DMS53 treated with DMSO at 0.1 percent for 48 hours (cell line): Measurements from ENCODE around the gene YWHAH.

Source experiments
- DNase-seq: peaks from one replicate; lab custom pipeline; 2025; ENCODE audit not compliant: unreplicated experiment; lab: John Stamatoyannopoulos, UW

YWHAH gene

DNA sequence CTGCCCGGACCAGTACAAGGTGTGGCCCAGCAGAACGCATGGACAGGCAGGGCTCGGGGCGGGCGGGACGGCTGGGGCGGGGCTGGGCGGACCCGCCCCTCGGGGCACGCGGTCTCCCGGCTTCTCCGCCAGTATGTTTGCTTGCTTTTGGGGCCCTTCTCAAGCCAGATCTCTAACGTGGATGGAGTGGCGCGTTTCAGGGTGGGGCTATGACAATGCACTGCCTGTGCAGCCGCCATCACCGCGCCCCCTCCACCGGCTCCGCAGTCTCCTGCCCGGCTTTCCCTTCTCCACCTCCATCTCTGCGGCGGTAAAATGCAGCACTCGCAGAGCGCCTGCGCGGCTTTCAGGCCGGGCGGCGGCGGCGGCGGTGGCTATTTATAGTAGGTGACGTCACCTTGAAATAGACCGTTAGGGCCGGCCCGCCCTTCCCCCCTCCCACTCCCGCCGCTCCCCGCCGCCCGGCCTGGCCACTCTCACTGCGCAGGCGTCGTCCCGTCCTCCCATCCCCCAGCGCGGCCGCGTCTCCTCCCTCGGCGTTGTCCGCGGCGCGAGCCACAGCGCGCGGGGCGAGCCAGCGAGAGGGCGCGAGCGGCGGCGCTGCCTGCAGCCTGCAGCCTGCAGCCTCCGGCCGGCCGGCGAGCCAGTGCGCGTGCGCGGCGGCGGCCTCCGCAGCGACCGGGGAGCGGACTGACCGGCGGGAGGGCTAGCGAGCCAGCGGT is at the start of gene YWHAH:
Gene YWHAH (plus strand): TSS at position 558 of the 722 bp plus-strand sequence. CDS start 199 bp downstream, outside the sequence.
- DNase-seq, result peak; percentile 23

DNA sequence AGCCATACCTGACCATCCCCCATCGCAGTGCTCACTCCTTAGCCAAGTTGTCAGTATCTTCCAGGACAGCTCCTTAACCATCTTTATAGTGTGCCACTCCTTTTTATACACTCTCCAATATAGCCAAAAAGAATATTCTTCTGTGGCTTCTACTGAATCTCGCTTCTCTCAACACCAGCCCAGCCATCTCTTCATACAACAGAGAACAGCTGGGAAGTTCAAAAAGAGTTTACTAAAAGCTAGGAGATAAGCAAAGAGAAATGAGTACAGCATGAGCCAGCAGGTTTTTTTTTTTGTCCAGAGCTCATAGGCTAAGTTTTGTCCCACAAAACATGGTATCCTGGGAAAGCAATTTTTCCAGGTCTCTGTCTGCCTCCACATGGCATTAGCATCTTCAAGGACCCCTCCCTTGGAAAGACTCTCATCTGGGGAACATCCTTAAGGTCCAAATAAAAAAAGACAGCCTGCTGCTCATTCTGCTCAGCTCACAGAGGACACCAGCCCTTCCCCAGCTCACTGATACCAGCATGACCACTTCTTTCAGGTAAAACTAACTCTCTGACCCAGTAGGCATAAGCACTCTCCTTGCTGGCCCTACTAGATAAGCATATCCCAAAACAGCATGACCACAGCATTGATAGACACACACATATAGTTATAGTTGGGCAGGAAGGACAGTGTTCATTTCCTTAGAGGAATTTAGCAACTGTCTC is 48.8 kb upstream of the YWHAH start:
- DNase-seq, result no peak

DNA sequence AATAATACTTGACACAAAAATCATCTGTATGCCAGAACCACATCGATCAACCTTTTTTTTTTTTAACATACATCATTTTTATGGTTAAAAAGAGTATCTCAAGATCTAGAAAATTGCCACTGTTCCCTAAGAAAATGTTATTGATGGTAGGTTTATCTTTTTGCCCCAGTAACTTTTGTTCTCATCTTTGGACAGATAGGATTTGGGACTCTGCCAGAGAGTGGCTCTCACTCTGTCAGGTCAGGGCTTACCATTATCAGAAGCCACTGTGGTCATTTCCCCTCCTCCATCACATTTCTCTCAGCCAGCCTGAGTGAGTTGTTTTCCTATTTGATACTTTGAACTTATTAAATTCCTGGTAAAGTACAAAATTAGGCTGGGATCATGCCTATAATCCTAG is 47.9 kb upstream of the YWHAH start:
- DNase-seq, result no peak

DNA sequence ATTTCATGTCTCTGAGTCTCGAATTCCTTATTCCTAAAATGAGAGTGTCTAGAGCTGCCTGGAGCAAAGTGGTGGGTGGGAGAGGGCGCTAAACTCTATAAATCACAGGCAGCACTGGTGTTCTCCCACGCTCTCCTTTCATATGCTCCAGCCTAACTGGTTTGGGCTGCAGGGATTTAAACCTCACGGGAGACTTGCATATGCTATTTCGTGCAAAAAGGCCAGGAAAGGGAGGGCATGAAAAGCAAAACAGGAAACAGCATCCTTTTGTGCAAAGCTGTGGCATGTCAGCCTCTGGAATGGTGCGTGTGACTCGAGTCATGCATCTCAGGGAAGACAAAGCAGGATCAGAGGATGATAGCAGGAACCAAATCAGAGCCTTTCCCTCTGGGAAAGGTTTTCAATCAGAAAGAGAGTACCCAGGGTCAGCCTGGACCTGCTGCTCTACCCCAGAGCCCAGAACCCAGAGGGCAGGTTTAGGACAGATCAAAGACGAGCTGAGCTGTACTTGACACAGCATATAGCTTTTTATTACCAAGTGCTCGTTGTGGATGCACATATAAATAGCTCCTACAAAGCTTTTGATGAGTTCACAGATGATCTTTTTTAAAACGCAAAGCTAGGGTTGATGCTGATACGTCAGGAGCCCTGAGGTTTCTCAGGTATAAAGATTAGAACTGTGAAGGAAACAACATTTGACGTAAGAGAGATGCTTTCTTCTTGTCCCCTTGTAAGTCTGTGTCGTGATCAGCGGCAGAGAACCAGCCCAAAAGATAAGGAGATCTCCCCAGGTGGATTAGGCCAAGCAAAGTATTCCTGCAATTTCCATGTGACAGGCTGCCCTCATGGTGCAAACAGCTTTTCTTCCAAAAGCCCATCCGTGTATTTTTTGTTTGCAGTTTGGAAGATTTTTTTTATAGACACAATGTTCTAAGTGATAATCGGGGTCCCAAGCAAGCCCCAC is 46.2 kb upstream of the YWHAH start:
- no peak for DNase-seq

DNA sequence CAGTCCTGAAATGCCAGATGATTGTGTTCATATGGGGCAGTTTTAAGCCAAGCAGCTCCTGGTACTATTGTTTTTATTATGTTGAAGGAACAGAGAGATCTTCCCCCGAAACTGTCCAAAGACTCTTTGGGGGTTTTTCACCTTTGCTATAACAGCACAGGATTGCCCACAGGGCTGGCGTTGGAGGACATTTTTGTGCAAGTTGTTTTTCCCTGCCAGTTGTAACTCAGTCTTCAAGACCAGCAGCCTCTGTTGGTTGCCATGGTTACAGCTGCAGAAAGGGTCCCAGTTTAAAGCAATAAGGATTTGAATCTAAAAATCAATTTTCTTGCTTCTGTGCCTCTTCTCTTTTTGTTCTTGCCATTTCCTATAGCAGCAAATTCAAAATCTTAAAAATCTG is 45.4 kb upstream of the YWHAH start:
- DNase-seq, result no peak

DNA sequence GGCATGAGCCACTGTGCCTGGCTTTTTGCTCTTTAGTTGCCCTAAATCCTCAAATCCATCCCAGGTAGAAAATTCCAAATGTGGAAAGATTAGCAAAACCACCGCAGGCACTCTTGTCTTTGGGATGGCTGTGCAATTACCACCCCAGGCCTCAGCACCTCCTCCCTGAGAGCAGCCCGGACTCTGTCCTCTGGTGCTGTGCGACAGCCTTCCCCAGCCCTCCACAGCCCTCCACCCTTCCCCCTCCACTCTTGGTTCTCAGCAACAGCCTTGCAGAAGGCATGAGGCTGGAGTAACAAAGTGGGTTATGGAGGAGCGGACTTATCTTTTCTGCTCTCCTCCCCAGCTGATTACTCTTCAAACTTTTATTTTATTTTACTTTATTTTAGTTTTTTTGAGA is 44.7 kb upstream of the YWHAH start:
- DNase-seq, result no peak

DNA sequence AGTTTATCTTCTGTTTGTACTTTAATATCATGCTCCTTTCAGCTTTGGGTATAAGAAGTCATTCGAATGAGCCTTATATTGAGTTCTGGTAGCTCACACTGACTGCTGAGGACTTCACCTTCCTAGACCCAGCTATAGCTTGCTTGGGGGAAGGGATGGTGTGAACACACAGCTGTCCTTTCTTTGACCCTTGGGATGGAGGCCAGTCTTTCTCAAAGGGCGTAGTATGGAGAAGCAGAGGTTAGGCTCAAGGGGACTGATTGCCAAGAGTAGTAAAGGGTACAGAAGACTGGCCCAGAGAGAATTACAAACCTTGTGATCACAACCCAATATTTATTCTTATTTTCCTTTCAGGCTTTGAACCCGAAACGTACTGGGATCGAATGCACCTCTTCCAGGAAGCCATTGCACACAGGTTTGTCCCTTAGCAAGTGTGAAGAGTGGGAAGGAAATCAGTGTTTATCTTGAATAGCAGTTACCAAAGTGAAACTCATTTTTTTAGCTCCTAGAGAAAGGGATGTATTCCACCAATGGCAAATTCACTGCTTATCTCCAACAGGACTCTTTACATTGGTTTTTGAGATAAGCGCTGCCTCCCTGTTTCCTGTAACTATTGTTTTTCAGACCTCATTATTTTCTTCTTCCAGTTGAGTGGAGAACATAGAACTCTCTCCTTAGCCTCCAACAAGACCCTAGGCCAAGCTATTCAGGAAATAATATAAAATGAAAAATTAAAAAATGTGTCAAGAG is 42.8 kb upstream of the YWHAH start:
- no peak for DNase-seq

DNA sequence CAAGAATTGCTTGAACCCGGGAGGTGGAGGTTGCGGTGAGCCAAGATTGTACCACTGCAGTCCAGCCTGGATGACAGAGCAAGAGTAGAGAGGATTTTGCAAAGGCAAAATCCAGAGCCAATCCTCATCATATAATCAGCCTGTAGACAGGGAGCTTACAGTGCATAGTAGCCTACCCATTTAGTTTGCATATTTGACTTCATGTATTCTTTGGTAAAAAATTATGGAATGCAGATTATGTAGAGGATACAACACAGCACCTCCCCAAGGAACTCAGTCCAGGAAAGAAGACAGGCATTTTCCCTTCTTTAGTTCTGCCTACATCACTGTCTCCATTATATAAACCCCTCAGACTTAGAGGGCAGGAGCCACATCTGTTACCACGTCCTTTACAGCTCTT is 39.7 kb upstream of the YWHAH start:
- no peak for DNase-seq

DNA sequence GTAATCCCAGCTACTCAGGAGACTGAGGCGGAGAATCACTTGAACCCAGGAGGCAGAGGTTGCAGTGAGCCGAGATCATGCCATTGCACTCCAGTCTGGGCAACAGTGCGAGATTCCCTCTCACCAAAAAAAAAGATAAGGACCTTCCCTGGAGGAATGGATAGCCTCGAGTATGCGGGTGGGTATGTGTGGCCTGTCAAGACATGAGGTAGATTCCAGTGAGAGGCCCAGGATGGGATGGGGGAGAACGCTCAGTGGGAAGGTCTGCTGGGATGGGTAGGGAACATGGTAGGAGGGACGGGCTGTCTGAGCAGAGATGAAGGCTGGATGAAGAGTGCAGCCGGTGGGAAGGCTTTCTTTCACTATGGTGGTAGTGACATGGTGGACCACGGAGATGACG is 39.0 kb upstream of the YWHAH start:
- DNase-seq, result no peak

DNA sequence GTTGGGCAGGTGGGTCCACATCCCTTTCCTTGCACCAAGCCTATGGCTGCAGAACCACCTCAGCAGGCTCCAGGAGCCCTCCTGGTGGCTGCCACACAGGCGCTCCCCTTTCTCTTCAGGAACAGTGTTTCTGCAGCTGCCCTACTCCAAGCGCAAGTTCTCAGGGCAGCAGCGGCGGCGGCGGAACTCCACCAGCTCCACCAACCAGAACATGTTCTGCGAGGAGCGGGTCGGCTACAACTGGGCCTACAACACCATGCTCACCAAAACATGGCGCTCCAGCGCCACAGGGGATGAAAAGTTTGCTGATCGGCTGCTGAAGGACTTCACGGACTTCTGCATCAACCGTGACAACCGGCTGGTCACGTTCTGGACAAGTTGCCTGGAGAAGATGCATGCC is 38.2 kb upstream of the YWHAH start:
- no peak for DNase-seq

DNA sequence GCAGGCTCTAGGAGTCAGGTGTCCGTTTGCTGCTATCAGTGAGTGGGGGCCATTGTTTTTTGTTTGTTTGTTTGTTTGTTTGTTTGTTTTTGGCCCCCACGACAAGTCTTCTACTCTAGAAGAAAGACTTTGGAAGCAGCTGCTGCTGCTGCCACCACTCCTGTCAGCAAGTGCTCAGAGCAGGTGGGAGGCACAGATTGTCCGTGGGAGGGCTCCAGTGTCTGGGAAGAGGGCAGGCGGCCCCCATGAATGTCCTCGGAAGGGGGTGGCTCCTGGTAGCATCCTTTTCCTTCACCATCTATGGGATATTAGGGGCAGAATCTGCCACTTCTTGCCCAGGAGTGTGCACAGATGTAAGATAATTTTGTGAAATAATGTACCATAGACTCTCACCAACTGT is 37.8 kb upstream of the YWHAH start:
- no peak for DNase-seq

DNA sequence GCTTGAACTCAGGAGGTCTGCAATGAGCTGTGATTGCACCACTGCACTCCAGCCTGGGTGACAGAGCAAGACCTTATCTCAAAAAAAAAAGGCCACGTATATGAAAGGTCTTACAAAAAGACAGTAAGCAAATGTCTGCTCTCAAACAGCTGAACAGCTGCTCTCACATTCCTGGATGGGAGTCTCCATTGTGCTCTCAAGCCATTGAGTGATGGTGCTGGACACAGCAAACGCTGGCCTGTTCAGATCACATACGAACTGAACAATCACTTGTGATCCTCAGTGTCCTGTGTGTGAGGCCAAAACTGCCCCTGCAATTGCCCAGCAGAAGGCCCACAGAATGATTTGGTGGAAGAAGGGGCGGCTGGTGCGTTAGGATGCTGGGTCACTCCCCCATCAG is 34.4 kb upstream of the YWHAH start:
- no peak for DNase-seq

DNA sequence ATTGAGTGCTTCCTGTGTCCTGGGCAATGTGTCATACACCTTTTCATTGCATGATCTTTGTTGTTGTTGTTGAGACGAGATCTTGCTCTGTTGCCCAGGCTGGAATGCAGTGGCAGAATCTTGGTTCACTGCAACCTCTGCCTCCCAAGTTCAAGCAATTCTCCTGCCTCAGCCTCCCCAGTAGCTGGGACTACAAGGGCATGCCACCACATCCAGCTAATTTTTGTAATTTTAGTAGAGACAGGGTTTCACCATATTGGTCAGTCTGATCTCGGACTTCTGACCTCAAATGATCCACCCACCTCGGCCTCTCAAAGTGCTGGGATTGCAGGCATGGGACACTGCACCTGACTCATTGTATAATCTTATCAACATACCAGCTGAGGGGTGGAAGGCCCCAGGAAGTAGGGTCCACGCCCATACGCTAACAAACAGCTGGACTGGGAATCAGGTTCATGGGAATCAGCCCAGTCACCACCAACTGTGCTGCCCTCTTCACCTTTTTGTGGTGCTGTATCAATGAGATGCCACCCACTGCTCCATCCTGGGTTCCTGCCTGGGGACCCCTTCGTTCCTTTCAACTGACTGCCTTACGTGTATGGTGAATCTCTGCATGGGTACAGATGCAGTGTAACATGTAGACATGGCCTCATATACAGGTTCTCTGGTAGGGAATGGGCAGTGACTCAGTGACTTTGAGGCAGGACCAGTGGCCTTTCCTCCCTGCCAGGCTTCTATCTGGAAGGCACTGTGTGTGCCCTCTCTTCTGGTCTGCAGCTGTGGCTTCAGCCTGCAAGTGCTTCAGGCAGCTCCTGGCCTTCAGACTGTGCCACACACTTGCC is 32.5 kb upstream of the YWHAH start:
- DNase-seq, result no peak

DNA sequence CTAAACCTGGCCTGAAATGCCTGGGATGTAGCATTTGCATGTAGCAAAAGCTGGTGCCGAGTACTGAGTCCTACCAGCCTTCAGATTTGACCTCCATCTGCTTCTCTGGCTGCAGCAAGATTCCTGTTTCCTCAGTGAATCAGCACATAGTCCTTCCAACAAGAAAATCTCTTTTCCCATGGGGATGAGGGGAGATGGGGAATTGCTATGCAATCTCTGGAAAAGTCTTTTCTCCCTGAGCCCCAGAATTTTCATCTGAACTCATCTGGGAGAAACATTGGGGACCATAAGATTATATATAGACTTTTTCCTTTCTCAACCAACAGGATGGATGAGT is 32.0 kb upstream of the YWHAH start:
- no peak for DNase-seq

DNA sequence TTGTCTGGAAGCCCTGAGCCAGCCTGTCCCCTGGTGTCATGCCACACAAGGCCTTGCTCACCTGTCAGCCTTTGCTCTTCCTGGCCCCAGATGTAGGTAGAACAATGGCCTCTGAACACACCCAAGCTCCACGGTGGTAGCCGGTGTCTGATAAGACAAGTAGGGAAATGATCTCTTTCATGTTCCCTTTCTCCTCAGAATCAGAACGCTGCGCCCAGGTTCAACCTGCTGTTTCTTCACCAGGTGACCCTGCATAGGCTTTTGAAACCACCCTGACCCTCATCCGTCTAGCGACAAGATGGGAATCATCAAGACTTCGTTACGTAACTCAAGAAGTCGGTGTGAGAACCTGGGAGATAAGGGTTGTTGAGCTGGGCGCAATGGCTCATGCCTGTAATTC is 28.7 kb upstream of the YWHAH start:
- DNase-seq, result no peak

DNA sequence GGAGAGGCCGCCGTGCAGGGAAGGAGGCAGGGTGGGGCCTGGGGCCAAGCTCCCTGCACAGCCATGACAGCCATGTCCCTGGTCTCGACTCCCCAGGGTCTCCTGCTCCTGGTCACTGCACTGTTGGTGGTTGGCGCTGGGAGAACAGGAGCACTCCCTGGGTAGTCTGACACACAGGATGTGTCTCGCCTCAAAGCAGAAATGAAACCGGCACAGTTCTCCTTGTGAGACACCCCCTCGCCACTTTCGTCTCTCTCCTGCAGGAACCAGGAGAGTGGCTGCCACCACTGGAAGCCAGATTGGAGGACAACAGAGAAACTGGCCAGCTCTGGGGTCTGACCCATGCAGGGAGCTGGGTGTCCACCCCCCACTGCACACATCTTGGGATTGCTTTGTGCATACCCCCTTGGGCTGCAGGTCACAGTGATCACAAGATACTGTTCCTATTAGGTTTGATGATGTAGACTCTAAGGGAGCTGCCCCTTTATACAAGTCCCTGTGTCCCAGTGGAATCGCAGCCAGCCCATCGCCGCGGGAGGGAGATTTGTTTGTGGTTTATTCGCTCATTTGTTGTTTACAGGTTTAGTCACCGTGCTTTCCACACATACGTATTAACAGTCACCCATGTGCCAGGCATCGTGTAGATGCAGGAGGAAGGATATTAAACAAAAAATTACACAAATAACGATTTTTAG is 27.0 kb upstream of the YWHAH start:
- no peak for DNase-seq

DNA sequence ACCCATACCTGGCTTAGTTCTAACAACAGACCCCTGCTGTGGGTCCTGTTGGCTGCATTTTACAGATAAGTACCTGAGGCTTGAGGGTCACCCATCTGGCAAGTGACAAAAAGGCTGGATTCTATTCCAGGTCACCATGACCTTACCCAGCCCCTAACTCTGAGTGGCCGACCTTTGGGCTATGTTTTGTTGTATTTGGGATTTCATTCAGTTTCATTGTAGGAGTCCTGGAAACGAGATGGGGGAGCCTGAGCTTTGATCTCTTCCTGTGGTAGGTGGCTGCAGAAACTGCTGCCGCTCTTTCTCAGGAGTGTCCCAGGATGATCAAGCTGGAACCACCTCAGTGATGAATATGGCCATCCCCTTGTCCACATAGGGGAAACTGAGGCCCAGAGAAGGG is 24.6 kb upstream of the YWHAH start:
- DNase-seq, result no peak

DNA sequence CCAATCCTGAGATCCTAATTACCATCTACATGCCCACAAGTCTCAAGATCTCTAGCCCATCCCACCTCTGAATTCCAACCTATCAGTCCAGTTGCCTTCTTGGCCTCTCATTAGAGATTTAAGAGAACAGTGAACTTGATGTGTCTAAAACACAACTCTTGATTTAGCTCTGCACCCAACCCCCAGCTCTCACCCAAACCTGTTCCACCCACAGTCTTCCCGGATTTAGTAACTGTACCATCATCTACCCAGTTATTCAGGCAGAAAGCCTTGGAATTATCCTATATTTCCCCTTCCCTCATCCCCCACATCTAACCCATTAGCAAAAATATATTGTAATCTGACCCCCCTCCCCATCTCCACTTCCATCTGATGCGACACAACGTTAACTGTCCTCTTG is 24.0 kb upstream of the YWHAH start:
- no peak for DNase-seq

DNA sequence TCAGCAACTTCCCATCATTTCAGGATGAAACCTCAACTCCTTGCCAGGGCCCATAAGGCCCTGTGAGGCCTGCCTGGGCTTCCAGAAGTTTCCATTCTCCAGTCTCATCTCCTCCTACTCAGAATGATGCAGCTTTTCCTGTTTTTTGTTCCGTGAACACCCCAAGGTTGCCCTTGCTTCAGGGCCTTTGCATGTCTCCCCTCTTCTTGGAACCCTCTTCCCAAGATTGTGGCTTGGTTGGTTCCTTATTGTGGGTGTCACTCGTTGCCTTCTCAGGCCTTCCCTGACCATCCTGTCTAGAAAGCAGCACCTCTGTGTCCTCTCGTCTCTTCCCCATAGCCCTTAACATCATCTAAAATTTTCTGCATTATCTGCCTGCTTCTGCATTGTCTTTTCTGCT is 23.2 kb upstream of the YWHAH start:
- DNase-seq, result no peak

DNA sequence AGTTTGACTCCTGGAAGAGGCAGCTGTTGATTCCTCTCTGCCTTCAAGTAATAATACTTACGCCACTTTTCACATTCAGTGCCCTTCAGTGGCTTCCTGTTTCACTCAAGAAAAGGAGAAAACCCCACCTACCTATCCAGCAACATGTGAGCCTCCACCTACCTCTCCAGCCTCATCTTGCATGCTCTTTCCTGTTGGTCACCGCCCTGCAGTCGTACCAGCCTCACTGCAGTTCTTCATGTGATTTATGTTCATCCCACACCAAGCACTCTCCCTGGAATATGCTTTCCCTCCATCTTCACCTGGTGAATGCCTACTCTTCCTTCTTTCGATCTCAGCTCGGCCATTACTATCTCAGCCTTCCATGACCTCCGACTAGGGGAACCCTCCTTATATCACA is 21.8 kb upstream of the YWHAH start:
- DNase-seq, result no peak
